Activated T-helper 17 cell treated with anti-CD3 and anti-CD28 coated beads, Interleukin-2, amount 50 U/mL, for 72 hours (primary cell): Measurements from ENCODE around the gene SYVN1. TPM values are rescaled to one million over a fixed set of nuclear protein-coding genes. Genes with fewer than 3 reads are reported as not detected.

ENCODE experiments used
- ATAC-seq: fragments of 150-1000 bp; cut with Tn5 transposase; replicated peaks from 2 replicates; pipeline ENCODE4 v1.10.0; 2021; ENCODE audit warnings: mild to moderate bottlenecking, moderate library complexity
- H3K27ac Mint-ChIP-seq: one replicate; pipeline ENCODE4 v1.8.0; 2022; ENCODE audit warnings: mixed read lengths
- H3K27me3 Mint-ChIP-seq: one replicate; pipeline ENCODE4 v1.8.0; 2022; ENCODE audit warnings: mixed read lengths
- H3K36me3 Mint-ChIP-seq: one replicate; pipeline ENCODE4 v1.8.0; 2022; ENCODE audit warnings: low read depth, mild to moderate bottlenecking, mixed read lengths
- H3K4me1 Mint-ChIP-seq: one replicate; pipeline ENCODE4 v1.8.0; 2022; ENCODE audit warnings: mixed read lengths
- H3K4me3 Mint-ChIP-seq: one replicate; pipeline ENCODE4 v1.8.0; 2022; ENCODE audit warnings: mild to moderate bottlenecking, mixed read lengths
- H3K9me3 Mint-ChIP-seq: one replicate; pipeline ENCODE4 v1.8.0; 2022; ENCODE audit warnings: mixed read lengths
- total RNA-seq, 2 donors: library from RNA; stranded (reverse); gene quantifications; one replicate each; pipeline ENCODE4 v1.2.3, GENCODE V29; 2022

SYVN1 gene
- total RNA-seq, 2 donors from 2014 or later: 28.9 to 30.8 TPM

DNA sequence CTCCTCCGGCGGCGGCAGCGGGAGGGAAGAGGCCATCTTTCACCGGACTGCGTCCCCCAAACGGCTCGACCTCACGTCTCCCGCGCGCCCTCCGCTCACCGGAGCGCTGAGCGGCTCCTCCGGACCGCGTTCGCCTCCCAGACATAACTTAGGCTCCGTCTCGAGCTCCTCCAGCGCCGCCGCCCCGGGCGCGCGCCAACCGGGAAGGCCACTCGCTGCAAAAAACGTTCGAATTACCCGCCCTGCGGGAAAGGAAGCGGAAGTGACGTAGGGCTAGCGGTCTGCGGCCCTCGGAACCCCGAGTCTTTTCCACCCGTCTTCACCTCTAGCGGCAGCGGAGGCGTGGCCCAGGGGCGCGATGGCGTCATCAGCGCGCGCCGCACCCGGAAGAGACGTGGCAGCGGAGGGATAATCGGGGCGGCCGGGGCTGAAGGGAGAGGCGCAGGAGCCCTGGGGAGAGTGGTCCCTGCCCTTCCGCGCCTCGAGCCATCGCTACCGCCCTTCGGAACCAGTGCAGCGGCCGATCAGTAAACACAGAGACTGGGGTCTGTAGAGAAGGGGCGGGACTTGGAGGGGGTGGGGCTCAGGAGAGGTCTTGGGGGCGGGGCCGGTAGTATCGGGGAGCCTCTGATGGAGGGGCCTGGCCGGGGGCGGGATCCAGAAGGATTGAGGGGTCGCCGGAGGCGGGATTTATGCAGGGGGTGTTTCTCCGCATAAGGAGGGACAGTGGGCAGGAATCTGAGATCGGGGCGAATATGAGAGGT, 50.3 kb downstream of the SYVN1 start, which contains the start of the genes CDCA5 and ZFPL1:
TSS of gene CDCA5 (minus strand) at position 207 of the 764 bp plus-strand sequence. CDS start at position 145, 62 bp downstream.
TSS of gene ZFPL1 (plus strand) at position 389 of the 764 bp plus-strand sequence. CDS start 477 bp downstream, outside the sequence.
- H3K9me3 Mint-ChIP-seq: no peaks in the 10 kb centered on the region
- ATAC-seq: peak; percentile 94
- H3K4me1 Mint-ChIP-seq: peaks cover 33% of the 10 kb centered on the region
- peaks cover 91% of the 10 kb centered on the region for H3K36me3 Mint-ChIP-seq
- H3K27ac Mint-ChIP-seq: peak within 1 kb of the TSS; percentile 98
- peak within 1 kb of the TSS; percentile 98 for H3K4me3 Mint-ChIP-seq
- H3K27me3 Mint-ChIP-seq: no peaks in the 10 kb centered on the region

DNA sequence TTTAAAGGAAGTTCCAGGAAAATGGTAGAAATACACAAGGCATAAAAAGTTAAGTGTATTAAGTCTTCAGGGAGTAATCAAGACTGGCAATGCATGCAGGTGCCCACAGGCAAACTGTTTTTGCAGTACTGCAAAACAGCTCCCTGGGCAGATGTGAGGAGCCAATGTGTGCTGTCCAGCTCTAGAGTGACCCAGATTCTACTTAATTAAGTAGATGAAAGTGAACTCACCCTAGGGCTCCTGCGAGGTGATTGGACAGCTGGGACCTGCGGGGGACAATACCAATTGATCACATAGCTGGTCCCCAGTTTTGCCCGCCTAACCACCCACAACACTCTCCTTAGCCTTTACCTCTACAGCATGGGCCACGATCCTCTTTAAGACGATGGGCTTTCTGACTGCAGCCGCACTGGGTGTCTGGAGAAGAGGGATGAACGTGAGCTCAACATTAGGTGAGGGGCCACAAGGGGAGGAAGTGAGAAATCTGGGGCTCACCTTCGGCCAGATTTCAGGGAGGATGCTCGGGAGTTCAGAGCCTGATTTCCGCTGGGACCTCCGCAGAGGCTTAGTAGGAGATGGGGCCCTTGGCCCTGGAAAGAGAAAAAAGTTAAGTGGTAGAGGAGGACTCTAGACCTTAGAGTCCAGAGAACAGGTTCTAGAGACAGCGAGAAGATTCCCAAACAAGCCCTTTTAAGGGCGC, 51.0 kb downstream of the SYVN1 start:
- Mint-ChIP-seq H3K4me1 (peaks cover 35% of the 10 kb centered on the region), H3K27ac (peak overlapping the region; percentile 98), H3K4me3 (peak overlapping the region; percentile 98), H3K27me3 (no peaks in the 10 kb centered on the region), H3K36me3 (peaks cover 91% of the 10 kb centered on the region), H3K9me3 (no peaks in the 10 kb centered on the region)
- ATAC-seq: peak; percentile 3

DNA sequence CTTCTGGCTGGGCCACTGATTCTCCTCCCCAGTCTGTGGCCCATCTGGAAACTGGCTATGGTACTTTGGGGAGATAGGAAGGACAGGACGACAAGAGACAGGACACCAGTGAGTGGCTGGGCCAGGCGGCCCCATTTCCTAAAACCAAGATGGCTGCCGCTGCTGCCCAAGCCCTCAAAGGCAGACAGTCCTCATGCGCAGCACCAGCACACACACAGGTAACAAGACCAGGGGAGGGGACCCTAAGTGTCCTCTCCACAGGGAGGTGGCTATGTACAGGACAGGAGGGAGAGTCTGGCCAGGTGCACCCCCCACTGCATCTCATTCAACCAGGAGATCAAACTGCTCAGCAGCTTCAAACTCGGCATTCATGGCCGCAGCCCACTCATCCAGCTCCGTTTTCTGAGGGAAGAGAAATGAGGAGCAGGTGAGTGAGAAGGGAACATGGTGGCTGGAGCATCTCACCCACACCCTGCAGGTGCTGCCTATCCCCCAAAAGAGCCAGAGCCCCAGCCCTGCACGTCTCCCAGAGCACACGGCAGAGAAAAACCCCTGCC, 55.5 kb downstream of the SYVN1 start:
- Mint-ChIP-seq H3K36me3 (peaks cover 79% of the 10 kb centered on the region), H3K4me1 (peaks cover 27% of the 10 kb centered on the region), H3K27me3 (no peaks in the 10 kb centered on the region), H3K4me3 (peak overlapping the region; percentile 38), H3K27ac (peak overlapping the region; percentile 87), H3K9me3 (no peaks in the 10 kb centered on the region)
- ATAC-seq: no peak

DNA sequence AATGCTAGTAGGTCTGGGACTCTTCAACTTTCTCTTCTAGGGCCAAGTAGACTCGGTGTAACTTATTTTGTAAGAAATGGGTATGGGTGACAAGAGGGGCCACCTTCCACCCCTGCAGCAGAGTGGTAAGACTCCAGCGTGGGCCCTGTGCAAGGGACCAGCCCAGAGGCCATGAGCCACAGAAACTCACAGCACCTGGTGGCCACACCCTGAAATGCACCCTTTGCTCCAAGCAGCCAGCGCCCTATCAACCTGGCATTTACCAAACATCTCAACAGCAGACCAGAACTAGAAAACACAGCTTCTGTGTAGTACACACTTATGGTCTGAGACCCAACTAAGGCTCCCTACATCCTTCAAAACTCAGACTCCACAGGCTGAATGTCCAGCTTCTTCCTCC, 56.2 kb downstream of the SYVN1 start:
- H3K36me3 Mint-ChIP-seq: peaks cover 72% of the 10 kb centered on the region
- H3K27me3 Mint-ChIP-seq: no peaks in the 10 kb centered on the region
- peak overlapping the region; percentile 38 for H3K4me3 Mint-ChIP-seq
- H3K27ac Mint-ChIP-seq: peak overlapping the region; percentile 87
- peaks cover 24% of the 10 kb centered on the region for H3K4me1 Mint-ChIP-seq
- peak; percentile 90 for ATAC-seq
- no peaks in the 10 kb centered on the region for H3K9me3 Mint-ChIP-seq

DNA sequence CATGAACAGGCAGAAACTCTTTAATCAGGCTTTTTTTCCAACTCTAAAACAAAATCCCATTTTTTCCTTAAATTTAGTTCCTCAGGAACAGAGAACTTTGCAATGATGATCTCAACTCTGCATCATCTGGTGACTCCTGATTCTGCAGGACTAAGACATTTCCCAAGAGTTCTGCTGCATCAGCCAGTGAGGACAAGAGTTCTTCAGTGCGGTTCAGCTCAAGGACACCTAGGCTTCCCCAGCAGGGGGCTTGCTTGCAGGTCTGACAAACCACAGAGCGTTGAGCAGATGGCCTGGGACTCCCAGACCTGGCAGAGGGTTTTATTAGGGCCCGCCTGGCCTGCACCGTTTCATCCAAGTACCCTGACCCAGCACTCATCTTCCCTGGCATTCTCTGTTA, 56.9 kb downstream of the SYVN1 start:
- H3K27ac Mint-ChIP-seq: no peak overlapping the region
- no peak for ATAC-seq
- H3K4me1 Mint-ChIP-seq: peaks cover 18% of the 10 kb centered on the region
- H3K4me3 Mint-ChIP-seq: no peak overlapping the region
- no peaks in the 10 kb centered on the region for H3K27me3 Mint-ChIP-seq
- H3K9me3 Mint-ChIP-seq: no peaks in the 10 kb centered on the region
- peaks cover 65% of the 10 kb centered on the region for H3K36me3 Mint-ChIP-seq

Other genes starting within 250 kb of the SYVN1 start
- 10 to 100 TPM; 20.9 to 23.1 TPM for gene ATG2A, start 217.3 kb downstream of the SYVN1 start, total RNA-seq
- gene PPP2R5B, start 209.8 kb downstream of the SYVN1 start, total RNA-seq: 10 to 100 TPM; 14.6 to 43.0 TPM
- under 1 TPM in 1 of 2 donors, not detected in 1; 0.43 TPM for gene GPHA2, start 198.6 kb downstream of the SYVN1 start, total RNA-seq
- 1 to 10 TPM in 1 of 2 donors, not detected in 1; 1.1 TPM for gene MAJIN, start 162.4 kb downstream of the SYVN1 start, total RNA-seq
- gene BATF2, start 137.5 kb downstream of the SYVN1 start, total RNA-seq: under 1 TPM; 0.28 to 0.37 TPM
- 10 to 100 TPM; 60.4 to 90.5 TPM for gene ARL2, start 120.4 kb downstream of the SYVN1 start, total RNA-seq
- 10 to 100 TPM; 13.5 to 14.4 TPM for gene SNX15, start 107.1 kb downstream of the SYVN1 start, total RNA-seq
- 10 to 100 TPM; 12.3 to 20.1 TPM for gene SAC3D1, start 93.3 kb downstream of the SYVN1 start, total RNA-seq
- gene NAALADL1, start 76.0 kb downstream of the SYVN1 start, total RNA-seq: 10 to 100 TPM; 11.2 to 12.6 TPM
- gene CDCA5, start 50.5 kb downstream of the SYVN1 start, total RNA-seq: 100 to 1,000 TPM in 1 of 2 donors, 10 to 100 TPM in 1; 99.5 to 127 TPM
- gene ZFPL1, start 50.3 kb downstream of the SYVN1 start, total RNA-seq: 10 to 100 TPM; 25.2 to 36.3 TPM
- gene VPS51, start 38.3 kb downstream of the SYVN1 start, total RNA-seq: 10 to 100 TPM; 71.8 to 80.6 TPM
- 10 to 100 TPM; 19.7 to 20.1 TPM for gene TM7SF2, start 22.6 kb downstream of the SYVN1 start, total RNA-seq
- gene ZNHIT2, start 16.8 kb downstream of the SYVN1 start, total RNA-seq: 10 to 100 TPM in 1 of 2 donors, 1 to 10 TPM in 1; 6.3 to 10.0 TPM
- 100 to 1,000 TPM; 929 to 948 TPM for gene FAU, start 12.4 kb downstream of the SYVN1 start, total RNA-seq
- 10 to 100 TPM; 61.7 to 87.7 TPM for gene MRPL49, start 12.2 kb downstream of the SYVN1 start, total RNA-seq
- gene SPDYC, start 35.7 kb upstream of the SYVN1 start, total RNA-seq: not detected
- gene CAPN1, start 47.4 kb upstream of the SYVN1 start, total RNA-seq: 100 to 1,000 TPM; 143 to 150 TPM
- gene POLA2, start 127.4 kb upstream of the SYVN1 start, total RNA-seq: 10 to 100 TPM; 54.6 to 64.1 TPM
- 1 to 10 TPM in 1 of 2 donors, under 1 TPM in 1; 0.73 to 2.0 TPM for gene CDC42EP2, start 180.3 kb upstream of the SYVN1 start, total RNA-seq
- 10 to 100 TPM; 66.0 to 89.5 TPM for gene DPF2, start 199.3 kb upstream of the SYVN1 start, total RNA-seq
- gene TIGD3, start 220.2 kb upstream of the SYVN1 start, total RNA-seq: 1 to 10 TPM in 1 of 2 donors, under 1 TPM in 1; 0.95 to 1.5 TPM
- 10 to 100 TPM; 18.0 to 20.1 TPM for gene SLC25A45, start 248.1 kb upstream of the SYVN1 start, total RNA-seq